AG04449 (cell line): ENCODE measurements around the gene GLYAT.
"Not testable (repeated sequence)": the region's sequence is repeated elsewhere in the genome, so short reads cannot be mapped to it uniquely, and the experiment has no call there.

Source experiments
- CTCF ChIA-PET: fragments of 350-600 bp; formaldehyde crosslinking; extraction: SDS; loops from one replicate; lab custom pipeline; 2021; ENCODE audit warnings: antibody characterized with exemption; lab: Yijun Ruan, JAX
- POLR2A ChIA-PET: fragments of 400-600, 350-600 bp; formaldehyde crosslinking; extraction: SDS; loops from one replicate; lab custom pipeline; 2020; ENCODE audit warnings: antibody characterized with exemption, inconsistent platforms; lab: Yijun Ruan, JAX
- DNase-seq: peaks from one replicate; pipeline ENCODE4 v3.0.0-alpha.2; 2010; ENCODE audit warnings: low read depth, low spot score
- H3K4me3 ChIP-seq: 2 replicates; pipeline ENCODE4 v1.5.1; 2011; ENCODE audit warnings: low read depth, mild to moderate bottlenecking, control low read depth, low read length
- TF ChIP-seq, protein P1 (sequence below): IDR thresholded peaks from one replicate; pipeline ENCODE4 v1.5.1; 2011; ENCODE audit warnings: mild to moderate bottlenecking, moderate library complexity, low read length, control low read depth, inconsistent platforms; ENCODE audit not compliant: insufficient read depth; ENCODE audit errors: missing control alignments

GLYAT gene

DNA sequence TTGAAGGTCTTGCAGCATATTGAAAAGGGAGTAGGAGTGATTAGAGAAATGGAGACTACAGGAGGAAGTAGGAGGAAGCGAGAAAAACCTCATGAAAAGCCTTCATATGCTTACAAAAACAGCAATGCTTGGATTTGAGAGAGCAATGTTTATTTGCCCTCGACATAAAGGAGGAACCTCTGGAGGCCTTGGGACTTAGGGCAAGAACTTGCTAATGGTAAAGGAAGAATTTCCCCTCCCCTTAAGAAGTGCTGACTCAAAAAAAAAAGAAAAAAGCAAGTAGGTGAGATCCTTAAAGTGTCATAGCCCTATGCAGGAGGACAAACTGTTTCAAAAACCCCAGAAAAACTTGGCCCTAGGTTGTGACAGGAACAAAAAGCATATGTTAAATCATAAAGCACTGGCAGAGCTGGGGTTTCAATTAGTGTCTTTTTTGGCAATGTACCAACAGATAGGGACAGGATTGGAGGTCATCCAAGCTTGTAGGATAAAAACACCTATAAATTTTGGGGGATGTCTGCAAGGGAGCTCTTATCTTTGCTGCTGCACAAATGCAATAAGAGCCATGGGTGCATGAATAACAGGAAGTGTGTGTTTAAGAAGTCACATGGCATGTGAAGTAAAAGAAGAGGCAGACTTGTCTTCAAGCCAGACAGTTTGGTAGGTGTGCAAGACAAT is 4.9 kb downstream of the GLYAT start:
- H3K4me3 ChIP-seq = no peak overlapping the region
- no peak for DNase-seq
- ChIA-PET CTCF (no interaction called here), POLR2A (no interaction called here)
- TF ChIP-seq, protein P1, sequence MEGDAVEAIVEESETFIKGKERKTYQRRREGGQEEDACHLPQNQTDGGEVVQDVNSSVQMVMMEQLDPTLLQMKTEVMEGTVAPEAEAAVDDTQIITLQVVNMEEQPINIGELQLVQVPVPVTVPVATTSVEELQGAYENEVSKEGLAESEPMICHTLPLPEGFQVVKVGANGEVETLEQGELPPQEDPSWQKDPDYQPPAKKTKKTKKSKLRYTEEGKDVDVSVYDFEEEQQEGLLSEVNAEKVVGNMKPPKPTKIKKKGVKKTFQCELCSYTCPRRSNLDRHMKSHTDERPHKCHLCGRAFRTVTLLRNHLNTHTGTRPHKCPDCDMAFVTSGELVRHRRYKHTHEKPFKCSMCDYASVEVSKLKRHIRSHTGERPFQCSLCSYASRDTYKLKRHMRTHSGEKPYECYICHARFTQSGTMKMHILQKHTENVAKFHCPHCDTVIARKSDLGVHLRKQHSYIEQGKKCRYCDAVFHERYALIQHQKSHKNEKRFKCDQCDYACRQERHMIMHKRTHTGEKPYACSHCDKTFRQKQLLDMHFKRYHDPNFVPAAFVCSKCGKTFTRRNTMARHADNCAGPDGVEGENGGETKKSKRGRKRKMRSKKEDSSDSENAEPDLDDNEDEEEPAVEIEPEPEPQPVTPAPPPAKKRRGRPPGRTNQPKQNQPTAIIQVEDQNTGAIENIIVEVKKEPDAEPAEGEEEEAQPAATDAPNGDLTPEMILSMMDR = no peak

DNA sequence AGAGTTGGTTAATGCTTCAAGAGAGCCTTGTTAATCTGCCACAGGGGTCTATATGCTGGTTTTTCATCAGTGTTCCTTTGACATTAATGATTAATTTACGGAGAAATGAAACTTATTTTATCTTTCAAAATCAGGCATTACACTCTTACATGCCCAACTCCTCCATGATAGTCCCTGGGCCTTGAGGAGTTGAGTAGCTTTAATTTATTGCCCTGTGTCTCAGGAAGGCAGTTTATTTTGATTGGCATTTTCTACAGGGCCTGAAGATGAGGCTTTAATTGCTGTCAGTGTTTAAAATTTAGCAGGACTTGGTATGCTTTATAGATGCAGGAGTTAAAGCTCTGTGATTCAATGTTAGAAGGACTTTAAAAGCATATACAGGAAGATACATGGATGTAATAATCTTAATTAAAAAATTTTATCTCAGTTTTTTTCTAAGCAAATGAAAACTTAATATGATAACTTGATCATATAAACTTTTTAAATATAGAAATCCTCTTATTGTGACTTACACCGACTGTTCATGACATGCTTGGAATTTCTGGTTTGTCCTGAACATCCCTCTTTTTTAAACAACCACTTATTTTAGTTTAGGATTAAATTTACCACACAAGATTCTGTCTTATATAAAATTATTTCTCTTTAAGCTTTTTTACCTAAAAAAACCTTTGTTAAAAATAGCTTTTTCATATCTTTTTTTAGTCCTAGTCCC is 12.2 kb downstream of the GLYAT start:
- H3K4me3 ChIP-seq = no peak overlapping the region
- ChIA-PET POLR2A (no interaction called here), CTCF (no interaction called here)
- DNase-seq = no peak
- TF ChIP-seq, protein P1 = no peak

DNA sequence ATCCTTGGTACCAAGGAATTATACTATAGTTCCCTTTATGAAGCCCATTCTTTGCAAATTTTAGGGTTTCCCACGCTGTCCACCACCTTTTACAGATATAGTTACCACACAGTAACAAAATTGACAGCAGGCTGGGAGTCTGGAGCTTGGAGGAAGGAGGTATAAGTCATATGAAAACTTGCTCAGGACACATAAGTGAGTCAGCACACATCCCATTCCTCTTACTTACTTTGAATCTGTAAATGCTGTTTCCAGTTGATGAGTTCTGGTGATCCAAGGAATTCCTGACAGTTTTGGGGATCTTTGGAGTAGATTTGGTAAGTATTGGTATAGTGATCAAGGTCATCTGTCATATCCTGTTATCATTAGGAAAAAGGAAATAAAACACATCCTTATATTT is 19.2 kb downstream of the GLYAT start:
- ChIA-PET CTCF (no interaction called here), POLR2A (no interaction called here)

DNA sequence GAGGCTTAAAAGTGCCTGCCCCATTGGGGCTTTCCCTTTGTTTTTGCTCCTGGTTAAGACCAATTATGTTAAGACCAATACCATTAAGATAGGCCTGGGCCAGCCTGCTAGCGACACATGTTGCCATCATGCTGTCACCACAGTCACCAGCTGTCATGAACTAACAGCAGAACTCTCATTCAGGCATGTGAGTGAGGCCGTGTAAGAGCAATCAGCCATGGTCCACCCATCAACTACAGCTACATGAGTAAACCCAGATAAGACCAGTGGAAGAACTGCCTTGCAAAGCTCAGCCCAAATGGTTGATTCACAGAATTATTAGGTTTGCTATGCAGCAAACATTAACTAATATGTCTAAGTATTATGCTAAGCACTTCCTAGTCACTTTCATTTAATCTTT is 19.9 kb downstream of the GLYAT start:
- no peak for DNase-seq
- POLR2A ChIA-PET = no interaction called here
- CTCF ChIA-PET = no interaction called here

More for the DNA sequence above, 19.2 kb downstream of the GLYAT start:
- DNase-seq = no peak
- TF ChIP-seq, protein P1 = no peak
- H3K4me3 ChIP-seq = no peak overlapping the region

DNA sequence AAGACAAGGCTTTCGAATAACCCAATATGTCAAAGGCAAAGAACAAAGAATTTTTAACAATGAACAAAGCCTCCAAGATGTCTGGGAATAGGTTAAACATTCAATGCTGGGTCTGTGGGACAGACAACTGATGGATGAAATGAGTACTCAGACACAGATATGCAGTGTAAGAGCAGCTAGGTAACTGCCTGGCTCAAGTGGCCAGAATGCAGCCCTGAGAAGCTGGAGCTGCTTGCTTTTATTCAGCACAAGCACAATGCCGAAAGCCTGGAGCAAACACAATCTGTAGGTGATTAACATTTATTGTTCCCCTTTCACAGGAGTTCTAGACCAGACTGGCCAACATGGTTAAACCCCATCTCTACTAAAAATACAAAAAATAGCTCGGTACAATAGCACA is 24.0 kb downstream of the GLYAT start:
- TF ChIP-seq, protein P1 = no peak
- H3K4me3 ChIP-seq = no peak overlapping the region
- ChIA-PET CTCF (no interaction called here), POLR2A (no interaction called here)
- no peak for DNase-seq

More for the DNA sequence above, 19.9 kb downstream of the GLYAT start:
- no peak overlapping the region for H3K4me3 ChIP-seq
- TF ChIP-seq, protein P1 = no peak

DNA sequence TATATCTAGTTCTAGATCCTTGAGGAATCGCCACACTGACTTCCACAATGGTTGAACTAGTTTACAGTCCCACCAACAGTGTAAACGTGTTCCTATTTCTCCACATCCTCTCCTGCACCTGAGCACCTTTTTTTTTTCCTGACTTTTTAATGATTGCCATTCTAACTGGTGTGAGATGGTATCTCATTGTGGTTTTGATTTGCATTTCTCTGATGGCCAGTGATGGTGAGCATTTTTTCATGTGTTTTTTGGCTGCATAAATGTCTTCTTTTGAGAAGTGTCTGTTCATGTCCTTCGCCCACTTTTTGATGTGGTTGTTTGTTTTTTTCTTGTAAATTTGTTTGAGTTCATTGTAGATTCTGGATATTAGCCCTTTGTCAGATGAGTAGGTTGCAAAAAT is 34.9 kb downstream of the GLYAT start:
- DNase-seq, CTCF ChIA-PET, POLR2A ChIA-PET, H3K4me3 ChIP-seq: not testable (repeated sequence)
